Gastrocnemius medialis (tissue), 4 donors: ENCODE measurements around the gene MUC5B. TPM values are rescaled to one million over a fixed set of nuclear protein-coding genes. Genes with fewer than 3 reads are reported as not detected.
A peak's percentile ranks its signal among the peaks of the same experiment; 100 is the strongest.

Experiments used
- ATAC-seq, 2 donors: fragments of 150-250 bp; one replicate each; pipeline ENCODE4 v1.9.1; 2016
- DNase-seq, 2 donors: peaks; one replicate each; pipeline ENCODE4 v3.0.0-alpha.2; 2019
- H3K27ac ChIP-seq, 4 donors: fragments of 200-600 bp; sonication (generic); 1 replicate in 1 of 4; 2 replicates in 3 of 4; pipeline ENCODE4 v1.5.1; 2016 to 2018; ENCODE audit warnings: mild to moderate bottlenecking in 2 of 4, moderate library complexity in 1 of 4
- H3K27me3 ChIP-seq, 3 donors: fragments of 200-600 bp; sonication (generic) in 2 of 3; 1 replicate in 1 of 3; 2 replicates in 2 of 3; pipeline versions ENCODE4 v1.5.1 to v1.6.0; 2016 to 2019; ENCODE audit warnings: mild to moderate bottlenecking in 1 of 3, moderate library complexity in 1 of 3
- H3K36me3 ChIP-seq, 2 donors: fragments of 200-600 bp; sonication (generic) in 1 of 2; one replicate each; pipeline ENCODE4 v1.5.1; 2017 to 2018
- H3K4me1 ChIP-seq, 2 donors: fragments of 200-600 bp; sonication (generic) in 1 of 2; one replicate each; pipeline ENCODE4 v1.5.1; 2016 to 2017; ENCODE audit warnings: mild to moderate bottlenecking in 2 of 2
- H3K4me3 ChIP-seq, 4 donors: fragments of 200-600 bp; sonication (generic) in 3 of 4; 1 replicate in 1 of 4; 2 replicates in 3 of 4; pipeline ENCODE4 v1.5.1; 2016 to 2019; ENCODE audit warnings: mild to moderate bottlenecking in 2 of 4
- H3K9me3 ChIP-seq, 3 donors: fragments of 200-600 bp; sonication (generic) in 2 of 3; 1 replicate in 1 of 3; 2 replicates in 2 of 3; pipeline ENCODE4 v1.5.1; 2016 to 2019
- POLR2A ChIP-seq, 2 donors: fragments of 450-650 bp; IDR thresholded peaks; one replicate each; pipeline ENCODE4 v1.6.1; 2017; ENCODE audit warnings: antibody characterized with exemption in 2 of 2, mild to moderate bottlenecking in 2 of 2, moderate library complexity in 2 of 2
- in situ Hi-C, 4 donors: fragments of 200-750 bp; cut with MboI; loops; one replicate each; pipeline versions ENCODE4 v1.15.0 to v1.8.0; 2017; ENCODE audit warnings: low sequenced_read_pairs in 4 of 4
- intact Hi-C: fragments of 100-400 bp; cut with DNase I; formaldehyde crosslinking; loops from one replicate; pipeline ENCODE4 v1.15.1; 2023; ENCODE audit warnings: low total_unique reads
- total RNA-seq, 4 donors: library from RNA; depleted of rRNA; stranded (reverse); fragments of >200 nt; gene quantifications; one replicate each; pipeline versions ENCODE4 v1.1.0 to v1.2.3, GENCODE V29; 2016
- TF ChIP-seq, protein P1 (sequence below), 5 experiments: fragments of 450-650 bp in 3 of 5; fragments of 200-600 bp in 2 of 5; sonication (generic) in 2 of 5; IDR thresholded peaks in 4 of 5; conservative IDR thresholded peaks in 1 of 5; 1 replicate in 4 of 5; 2 replicates in 1 of 5; pipeline ENCODE4 v1.5.1; 2016 to 2019; ENCODE audit warnings: antibody characterized with exemption in 5 of 5, mild to moderate bottlenecking in 3 of 5, moderate library complexity in 3 of 5

Gene MUC5B
- total RNA-seq, 4 donors from 2014 or later = 0.17 TPM; not detected in 3

DNA sequence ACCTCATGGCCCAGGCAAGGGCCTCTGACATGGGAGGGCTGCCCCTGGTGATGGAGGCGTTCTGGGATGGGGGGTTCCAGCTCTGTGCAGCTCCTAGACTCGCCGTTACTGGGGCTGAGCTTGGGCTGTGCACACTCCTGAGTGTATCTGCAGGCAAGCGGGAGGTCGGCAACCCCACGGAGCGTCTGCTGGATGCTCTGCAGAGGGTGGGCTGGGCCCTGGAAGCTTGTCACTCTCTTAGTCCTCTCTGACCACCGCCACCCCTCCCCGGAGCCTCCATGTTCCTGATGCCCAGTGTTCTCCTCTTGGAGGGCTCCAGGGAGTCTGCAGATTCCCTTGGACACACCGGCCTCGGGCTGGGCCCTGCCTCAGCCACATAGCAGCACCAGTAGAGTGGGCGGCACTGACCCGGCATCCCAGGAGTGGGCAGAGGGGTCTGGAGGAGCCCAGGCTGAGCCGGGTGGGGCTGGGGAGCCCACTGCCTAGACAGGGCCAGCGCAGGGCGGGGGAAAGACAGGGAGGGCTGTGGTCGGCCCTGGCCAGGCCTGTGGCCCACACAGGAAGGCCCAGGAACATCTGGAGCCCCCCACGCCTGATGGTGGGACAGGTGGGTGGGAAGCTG lies 20.6 kb upstream of the MUC5B start:
- TF ChIP-seq, protein P1, sequence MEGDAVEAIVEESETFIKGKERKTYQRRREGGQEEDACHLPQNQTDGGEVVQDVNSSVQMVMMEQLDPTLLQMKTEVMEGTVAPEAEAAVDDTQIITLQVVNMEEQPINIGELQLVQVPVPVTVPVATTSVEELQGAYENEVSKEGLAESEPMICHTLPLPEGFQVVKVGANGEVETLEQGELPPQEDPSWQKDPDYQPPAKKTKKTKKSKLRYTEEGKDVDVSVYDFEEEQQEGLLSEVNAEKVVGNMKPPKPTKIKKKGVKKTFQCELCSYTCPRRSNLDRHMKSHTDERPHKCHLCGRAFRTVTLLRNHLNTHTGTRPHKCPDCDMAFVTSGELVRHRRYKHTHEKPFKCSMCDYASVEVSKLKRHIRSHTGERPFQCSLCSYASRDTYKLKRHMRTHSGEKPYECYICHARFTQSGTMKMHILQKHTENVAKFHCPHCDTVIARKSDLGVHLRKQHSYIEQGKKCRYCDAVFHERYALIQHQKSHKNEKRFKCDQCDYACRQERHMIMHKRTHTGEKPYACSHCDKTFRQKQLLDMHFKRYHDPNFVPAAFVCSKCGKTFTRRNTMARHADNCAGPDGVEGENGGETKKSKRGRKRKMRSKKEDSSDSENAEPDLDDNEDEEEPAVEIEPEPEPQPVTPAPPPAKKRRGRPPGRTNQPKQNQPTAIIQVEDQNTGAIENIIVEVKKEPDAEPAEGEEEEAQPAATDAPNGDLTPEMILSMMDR (IDR thresholded peaks at IDR 0.05 in 4 of 5, conservative IDR thresholded peaks at IDR 0.05 in 1 of 5) = no peak
- TF ChIP-seq POLR2A (IDR thresholded peaks at IDR 0.05) = no peak
- H3K36me3 ChIP-seq = no peaks in the 10 kb centered on the region
- H3K9me3 ChIP-seq = no peaks in the 10 kb centered on the region
- in situ Hi-C loops (loop anchor here in 3 of 4 donors (25.0 kb wide), 1 partner anchor 310 kb away; no protein-coding TSS in a partner anchor), intact Hi-C loops (no loop called here)
- ATAC-seq = no peak
- DNase-seq = peak in 1 of 2 donors; percentile 10
- no peaks in the 10 kb centered on the region for H3K4me1 ChIP-seq
- no peak overlapping the region for H3K27ac ChIP-seq
- no peak overlapping the region for H3K4me3 ChIP-seq
- H3K27me3 ChIP-seq = peaks cover 29 to 40% (median 29%) of the 10 kb centered on the region in 3 donors

DNA sequence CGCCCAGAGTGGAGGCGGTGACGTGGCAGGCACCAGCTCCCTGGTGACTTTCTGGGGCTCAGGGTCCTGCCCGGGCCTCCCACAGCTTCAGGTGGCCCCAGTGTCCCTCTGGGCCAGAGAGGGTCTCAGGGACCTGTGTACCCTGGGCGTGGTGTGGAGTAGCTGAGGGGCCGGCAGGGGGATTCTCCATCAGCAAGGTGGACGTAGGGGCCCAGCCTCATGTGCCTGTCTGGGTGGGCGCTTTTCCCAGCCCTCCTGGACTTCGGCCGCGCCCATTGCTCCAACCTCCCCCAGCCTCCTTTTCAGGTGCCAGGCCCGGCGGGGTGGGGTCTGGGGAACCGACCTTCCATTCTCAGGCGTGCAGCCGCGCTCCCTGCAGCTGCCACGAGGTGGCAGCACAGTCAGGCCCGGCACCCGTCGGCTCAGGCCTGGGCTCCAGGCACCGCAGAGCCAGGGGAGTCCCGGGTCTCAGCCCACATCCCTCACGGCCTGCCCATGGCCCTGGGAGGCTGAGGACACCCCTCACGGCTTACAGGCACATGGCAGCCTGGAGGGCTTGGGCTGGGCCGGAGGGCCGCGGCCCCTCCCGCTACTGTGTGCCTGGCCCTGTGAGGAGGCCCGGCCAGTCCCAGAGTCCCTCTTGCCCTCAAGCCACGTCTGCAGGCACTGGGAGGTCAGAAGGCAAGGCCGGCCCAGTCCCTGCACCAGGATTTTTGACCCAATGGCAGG lies 19.9 kb upstream of the MUC5B start:
- in situ Hi-C loops = loop anchor here in 3 of 4 donors (25.0 kb wide), 1 partner anchor 309 kb away; no protein-coding TSS in a partner anchor
- DNase-seq (peak in 1 of 2 donors; percentile 43), ATAC-seq (peak; percentile 74 to 81)
- intact Hi-C loops = loop anchor here (1.0 kb wide), 1 partner anchor 313 kb away; no protein-coding TSS in a partner anchor
- H3K36me3 ChIP-seq = no peaks in the 10 kb centered on the region
- H3K9me3 ChIP-seq = no peaks in the 10 kb centered on the region
- no peak overlapping the region for H3K27ac ChIP-seq
- no peak for TF ChIP-seq POLR2A (IDR thresholded peaks at IDR 0.05)
- TF ChIP-seq, protein P1 (IDR thresholded peaks at IDR 0.05 in 4 of 5, conservative IDR thresholded peaks at IDR 0.05 in 1 of 5) = peak; percentile 67 to 96 (median 92)
- no peak overlapping the region for H3K4me3 ChIP-seq
- no peaks in the 10 kb centered on the region for H3K4me1 ChIP-seq
- H3K27me3 ChIP-seq = peaks cover 22 to 33% (median 23%) of the 10 kb centered on the region in 3 donors

DNA sequence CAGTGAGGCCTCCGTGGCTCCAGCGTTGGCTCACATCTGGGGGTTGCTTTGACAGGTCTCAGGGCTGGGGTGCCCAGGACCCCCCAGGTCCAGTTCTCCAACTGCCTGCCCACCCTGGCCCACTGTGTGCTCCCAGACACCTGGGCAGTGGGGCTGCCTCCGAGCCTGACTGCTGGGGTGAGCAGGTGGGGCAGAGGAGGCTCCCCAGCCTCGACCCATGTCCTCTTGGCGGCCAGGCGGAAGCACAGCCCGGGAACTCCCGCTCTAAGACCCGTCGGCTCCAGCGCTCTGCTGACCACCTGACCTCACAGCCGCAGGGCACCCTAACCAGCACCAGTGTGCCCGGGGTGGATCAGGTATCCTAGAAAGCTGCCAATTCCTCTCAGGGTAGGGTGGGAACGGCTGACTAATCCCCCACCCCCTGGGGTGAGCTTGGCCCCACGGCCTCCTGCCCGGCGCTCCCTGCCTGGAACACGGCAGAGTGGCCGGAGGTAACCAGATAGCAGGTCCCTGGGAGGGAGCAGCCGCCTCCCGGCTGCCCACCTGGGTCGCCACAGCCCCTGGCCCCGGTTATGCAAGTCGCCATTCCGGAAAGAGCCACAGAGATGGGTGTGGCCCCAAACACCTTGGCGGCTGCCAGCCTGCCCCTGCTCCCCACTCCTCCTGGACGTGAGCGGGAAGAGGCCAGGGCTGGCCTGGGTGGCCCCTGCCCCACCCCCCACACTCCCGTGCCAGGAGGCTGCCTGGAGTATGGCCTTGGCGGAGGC lies 19.2 kb upstream of the MUC5B start:
- Histone ChIP-seq H3K9me3 (no peaks in the 10 kb centered on the region), H3K4me3 (no peak overlapping the region), H3K27ac (no peak overlapping the region), H3K36me3 (no peaks in the 10 kb centered on the region), H3K27me3 (peaks cover 14 to 26% (median 21%) of the 10 kb centered on the region in 3 donors), H3K4me1 (no peaks in the 10 kb centered on the region)
- TF ChIP-seq, protein P1 (IDR thresholded peaks at IDR 0.05 in 4 of 5, conservative IDR thresholded peaks at IDR 0.05 in 1 of 5) = no peak
- no peak for TF ChIP-seq POLR2A (IDR thresholded peaks at IDR 0.05)
- DNase-seq = peak in 1 of 2 donors; percentile 13
- no peak for ATAC-seq
- intact Hi-C loops (loop anchor here (1.0 kb wide), 1 partner anchor 313 kb away; no protein-coding TSS in a partner anchor), in situ Hi-C loops (loop anchor here in 3 of 4 donors (25.0 kb wide), 1 partner anchor 309 kb away; no protein-coding TSS in a partner anchor)

DNA sequence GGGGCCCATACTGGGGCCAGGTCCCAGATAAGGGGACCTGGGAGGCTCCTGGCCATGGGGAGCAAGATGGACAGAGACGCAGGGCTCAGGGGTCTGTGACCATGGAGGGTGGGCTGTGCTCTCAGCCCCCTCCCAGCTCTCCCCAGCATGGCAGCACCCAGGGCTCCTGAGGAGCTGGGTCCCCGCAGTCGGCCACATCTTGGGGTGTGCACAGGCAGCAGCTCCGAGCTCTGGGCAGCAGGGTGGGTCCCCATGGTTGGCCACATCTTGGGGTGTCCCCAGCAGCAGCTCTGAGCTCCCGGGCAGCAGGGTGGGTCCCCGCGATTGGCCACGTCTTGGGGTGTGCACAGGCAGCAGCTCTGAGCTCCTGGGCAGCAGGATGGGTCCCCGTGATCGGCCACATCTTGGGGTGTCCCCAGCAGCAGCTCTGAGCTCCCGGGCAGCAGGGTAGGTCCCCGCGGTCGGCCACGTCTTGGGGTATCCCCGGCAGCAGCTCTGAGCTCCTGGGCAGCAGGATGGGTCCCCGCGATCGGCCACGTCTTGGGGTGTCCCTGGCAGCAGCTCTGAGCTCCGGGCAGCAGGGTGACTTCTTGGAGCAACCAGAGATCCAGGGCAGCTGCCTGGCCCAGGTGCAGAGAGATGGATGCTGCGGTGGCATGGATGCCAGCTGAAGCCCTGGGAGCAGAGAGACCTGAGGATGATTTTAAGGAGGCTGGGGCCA lies 18.3 kb upstream of the MUC5B start:
- in situ Hi-C loops (loop anchor here in 3 of 4 donors (25.0 kb wide), 1 partner anchor 308 kb away; no protein-coding TSS in a partner anchor), intact Hi-C loops (no loop called here)
- no peak overlapping the region for H3K4me3 ChIP-seq
- no peaks in the 10 kb centered on the region for H3K36me3 ChIP-seq
- H3K4me1 ChIP-seq = no peaks in the 10 kb centered on the region
- ATAC-seq (no peak), DNase-seq (peak in 1 of 2 donors; percentile 6)
- TF ChIP-seq, protein P1 (IDR thresholded peaks at IDR 0.05 in 4 of 5, conservative IDR thresholded peaks at IDR 0.05 in 1 of 5) = no peak
- TF ChIP-seq POLR2A (IDR thresholded peaks at IDR 0.05) = no peak
- no peaks in the 10 kb centered on the region for H3K9me3 ChIP-seq
- H3K27ac ChIP-seq = no peak overlapping the region
- peaks cover 6 to 17% (median 16%) of the 10 kb centered on the region in 3 donors for H3K27me3 ChIP-seq
